CD4-positive, alpha-beta T cell treated with Interferon gamma for 1 hour (primary cell): Measurements from ENCODE around the gene SUMO2.
"Not testable (repeated sequence)": the region's sequence is repeated elsewhere in the genome, so short reads cannot be mapped to it uniquely, and the experiment has no call there.

ENCODE experiments used
- DNase-seq: peaks from one replicate; pipeline ENCODE4 v3.0.0-alpha.2; 2020

The SUMO2 gene

DNA sequence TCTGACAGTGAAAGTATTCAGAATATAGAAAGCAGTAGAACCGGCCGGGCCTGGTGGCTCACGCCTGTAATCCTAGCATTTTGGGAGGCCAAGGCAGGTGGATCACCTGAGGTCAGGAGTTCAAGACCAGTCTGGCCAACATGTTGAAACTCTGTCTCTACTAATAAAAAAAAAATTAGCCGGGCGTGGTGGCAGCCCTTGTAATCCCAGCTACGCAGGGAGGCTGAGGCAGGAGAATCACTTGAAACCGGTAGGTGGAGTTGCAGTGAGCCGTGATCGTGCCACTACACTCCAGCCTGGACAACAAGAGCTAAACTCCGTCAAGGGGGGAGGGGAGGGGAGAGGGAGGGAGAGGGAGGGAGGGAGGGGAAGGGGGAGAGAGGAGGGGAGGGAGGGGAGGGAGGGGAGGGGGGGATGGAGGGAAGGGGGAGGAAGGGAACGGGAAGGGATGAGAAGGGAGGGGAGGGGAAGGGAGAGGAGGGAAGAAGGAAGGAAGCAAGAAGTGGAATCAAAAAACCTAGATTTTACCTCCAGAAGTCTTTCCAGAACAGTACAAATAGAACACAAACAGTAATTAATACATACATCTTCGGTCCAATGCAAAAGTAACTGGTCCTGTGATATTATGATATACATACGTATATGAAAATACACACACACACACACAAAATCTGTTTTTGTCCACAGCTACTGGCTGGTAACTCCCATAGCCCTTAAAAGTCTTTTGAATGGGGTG lies 40.4 kb downstream of the SUMO2 start:
- no peak for DNase-seq

DNA sequence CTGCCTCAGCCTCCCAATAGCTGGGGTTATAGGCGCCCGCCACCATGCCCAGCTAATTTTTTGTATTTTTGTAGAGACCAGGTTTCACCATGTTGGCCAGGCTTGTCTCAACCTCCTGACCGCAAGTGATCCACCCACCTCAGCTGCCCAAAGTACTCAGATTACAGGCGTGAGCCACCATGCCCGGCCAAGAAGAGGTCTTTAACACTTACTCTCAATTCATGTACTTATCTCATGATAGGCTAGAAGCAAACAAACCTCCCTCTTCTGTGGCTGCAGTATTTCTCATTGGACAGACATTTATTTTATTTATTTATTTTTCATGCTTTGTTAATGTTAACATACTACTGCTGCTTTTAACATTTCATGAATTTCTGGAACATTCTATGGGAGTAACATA lies 44.2 kb downstream of the SUMO2 start:
- no peak for DNase-seq

DNA sequence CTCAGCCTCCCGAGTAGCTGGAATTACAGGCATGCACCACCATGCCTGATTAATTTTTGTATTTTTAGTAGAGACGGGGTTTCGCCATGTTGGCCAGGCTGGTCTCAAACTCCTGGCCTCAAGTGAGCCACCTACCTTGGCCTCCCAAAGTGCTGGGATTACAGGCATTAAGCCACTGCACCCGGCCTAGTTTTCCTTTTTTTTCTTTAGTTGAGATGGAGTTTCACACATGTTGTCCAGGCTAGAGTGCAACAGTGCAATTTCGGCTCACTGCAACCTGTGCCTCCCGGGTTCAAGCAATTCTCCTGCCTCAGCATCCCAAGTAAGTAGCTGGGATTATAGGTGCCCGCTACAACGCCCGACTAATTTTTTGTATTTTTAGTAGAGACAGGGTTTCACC lies 45.0 kb downstream of the SUMO2 start:
- DNase-seq, result not testable (repeated sequence)

DNA sequence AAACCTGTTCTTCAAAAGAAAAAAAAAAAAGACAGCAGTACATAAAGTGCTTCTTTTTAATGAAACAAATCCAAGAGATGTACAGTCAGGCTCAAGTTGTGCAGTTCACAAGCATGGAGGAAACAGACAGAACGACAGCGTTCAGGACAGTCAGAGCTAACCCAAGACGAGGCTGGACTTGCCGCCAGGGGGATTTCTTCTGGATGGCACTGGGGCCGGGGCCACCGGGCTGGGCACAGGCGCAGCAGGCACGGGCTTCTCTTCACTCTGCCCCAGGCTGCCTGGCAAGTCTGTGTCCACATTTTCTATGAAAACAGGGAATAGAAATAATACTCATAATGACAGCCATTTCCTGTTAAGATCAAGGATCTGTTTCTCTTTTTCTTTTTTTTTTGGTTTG lies 46.8 kb downstream of the SUMO2 start:
- no peak for DNase-seq

DNA sequence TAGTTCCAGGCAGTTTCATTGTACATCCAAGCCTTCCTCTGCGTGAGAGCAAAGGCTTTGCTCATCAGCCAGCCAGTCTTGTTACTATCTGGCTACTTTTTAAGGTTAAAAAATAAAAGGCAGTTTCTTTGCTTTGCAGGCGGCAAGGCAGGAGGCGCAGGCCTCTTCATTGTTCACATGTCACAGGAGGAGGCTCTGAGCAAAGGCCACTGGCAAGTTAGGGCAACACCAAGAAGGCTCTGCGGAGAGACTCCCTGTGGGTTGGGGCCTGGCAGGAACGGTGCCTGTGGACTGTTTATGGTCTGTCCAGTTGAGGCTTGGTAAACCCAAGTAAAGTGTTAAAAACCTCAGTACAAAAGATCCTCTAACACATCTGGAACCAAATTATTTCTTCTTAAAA lies 47.3 kb downstream of the SUMO2 start:
- DNase-seq, result no peak

DNA sequence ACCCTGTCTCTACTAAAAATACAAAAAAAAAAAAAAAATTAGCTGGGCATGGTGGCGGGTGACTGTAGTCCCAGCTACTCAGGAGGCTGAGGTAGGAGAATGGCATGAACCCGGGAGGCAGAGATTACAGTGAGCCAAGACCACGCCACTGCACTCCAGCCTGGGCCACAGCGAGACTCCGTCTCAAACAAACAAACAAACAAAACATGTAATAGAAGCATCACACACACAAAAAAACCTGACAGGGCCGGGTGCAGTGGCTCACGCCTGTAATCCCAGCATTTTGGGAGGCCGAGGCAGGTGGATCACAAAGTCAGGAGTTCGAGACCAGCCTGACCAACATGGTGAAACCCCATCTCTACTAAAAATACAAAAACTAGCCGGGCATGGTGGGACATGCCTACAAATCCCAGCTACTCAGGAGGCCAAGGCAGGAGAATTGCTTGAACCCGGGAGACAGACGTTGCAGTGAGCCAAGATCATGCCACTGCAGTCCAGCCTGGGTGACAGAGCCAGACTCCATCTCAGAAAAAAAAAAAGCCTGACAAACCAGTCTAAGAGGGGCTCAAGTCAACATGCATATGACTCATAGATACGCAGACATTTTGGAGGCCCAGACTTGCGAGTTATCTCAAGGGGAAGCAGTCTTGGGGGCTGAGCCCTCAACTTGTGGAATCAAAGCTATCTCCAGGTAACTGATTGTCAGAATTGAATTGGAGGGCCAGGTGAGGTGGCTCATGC lies 49.0 kb downstream of the SUMO2 start:
- not testable (repeated sequence) for DNase-seq

DNA sequence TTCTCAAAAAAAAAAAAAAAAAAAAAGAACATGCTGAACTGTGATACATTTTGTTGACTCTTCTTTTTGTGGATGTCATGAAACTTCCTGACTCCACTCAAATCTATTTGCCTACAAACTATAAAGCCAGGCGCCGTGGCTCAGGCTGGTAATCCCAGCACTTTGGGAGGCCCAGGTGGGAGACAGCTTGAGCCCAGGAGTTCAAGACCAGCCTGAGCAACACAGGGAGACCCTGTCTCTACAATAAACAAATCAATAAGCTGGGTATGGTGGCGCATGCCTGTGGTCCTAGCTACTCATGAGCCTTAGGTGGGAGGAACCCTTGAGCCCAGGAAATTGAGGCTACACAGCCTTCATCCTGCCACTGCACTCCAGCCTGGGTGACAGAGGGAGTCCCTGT lies 49.8 kb downstream of the SUMO2 start:
- no peak for DNase-seq

DNA sequence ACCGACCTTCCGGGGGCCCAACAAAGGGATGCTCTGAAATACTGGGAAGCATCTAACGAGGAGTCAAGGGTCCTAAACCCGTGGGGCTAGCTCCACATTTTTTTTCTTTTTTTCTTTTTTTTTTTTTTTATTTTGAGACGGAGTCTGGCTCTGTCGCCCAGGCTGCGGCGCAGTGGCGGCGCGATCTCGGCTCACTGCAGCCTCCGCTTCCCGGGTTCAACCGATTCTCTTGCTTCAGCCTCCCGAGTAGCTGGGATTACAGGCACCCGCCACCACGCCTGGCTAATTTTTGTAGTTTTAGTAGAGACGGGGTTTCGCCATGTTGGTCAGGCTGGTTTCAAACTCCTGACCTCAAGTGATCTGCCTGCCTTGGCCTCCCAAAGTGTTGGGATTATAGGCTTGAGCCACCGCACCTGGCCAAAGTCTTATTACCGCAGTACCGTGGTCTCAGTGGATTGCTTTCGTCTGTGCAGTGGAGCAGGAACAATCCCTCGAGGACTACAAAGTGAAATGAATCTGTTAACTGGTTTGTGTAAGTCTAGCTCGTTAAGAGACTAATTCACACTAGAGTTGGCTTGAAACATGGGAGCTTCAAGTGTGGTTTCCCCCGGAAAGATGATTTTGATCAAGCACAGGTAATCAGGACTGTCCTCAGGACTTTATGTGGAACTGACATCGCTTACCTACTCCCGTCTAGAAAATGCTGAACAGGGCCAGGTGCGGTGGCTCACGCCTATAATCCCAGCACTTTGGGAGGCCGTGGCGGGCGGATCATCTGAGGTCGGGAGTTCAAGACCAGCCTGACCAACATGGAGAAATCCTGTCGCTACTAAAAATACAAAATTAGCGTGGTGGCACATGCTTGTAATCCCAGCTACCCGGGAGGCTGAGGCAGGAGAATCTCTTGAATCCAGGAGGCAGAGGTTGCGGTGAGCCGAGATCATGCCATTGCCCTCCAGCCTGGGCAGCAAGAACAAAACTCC lies 50.5 kb downstream of the SUMO2 start:
- not testable (repeated sequence) for DNase-seq

DNA sequence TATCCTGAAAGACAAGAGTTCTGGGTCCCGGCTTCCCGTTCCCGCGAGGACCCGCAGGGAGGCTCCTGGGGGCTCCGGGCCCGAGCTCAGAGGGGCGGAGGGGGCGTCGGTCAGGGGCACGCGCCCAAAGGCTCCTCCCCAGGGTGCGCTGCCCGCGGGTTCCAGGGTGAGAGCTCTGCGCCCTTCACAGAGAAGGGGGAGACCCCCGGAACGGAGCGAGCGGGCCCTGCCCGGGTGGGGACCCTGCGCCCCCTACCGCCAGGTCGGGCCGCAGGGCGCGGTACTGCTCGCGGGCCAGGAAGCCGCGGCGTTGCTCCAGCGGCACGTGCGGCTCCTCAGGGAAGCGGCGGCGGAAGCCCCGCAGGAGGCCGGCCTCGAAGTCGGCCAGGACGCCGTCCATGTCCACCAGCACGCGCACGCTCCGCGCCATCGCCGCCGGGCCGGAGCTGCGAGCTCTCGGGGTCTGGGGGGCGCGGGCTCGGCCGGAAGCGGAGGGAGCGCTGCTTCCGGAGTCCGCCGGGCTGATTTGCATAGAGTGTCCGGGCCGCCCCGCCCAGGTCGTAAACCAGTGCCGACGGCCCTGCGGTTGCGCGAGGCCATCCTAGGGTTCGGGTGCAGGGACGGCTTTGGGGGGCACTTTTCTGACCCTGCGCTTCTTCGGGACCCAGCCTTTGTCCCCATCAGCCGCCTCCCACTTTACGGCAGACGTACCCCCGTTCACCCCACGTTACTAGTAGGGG lies 51.3 kb downstream of the SUMO2 start, which contains the start of gene NT5C:
NT5C (minus strand) TSS at position 465 of the 740 bp plus-strand sequence; CDS start at position 430, 35 bp downstream.
- DNase-seq, result peak; percentile 58

DNA sequence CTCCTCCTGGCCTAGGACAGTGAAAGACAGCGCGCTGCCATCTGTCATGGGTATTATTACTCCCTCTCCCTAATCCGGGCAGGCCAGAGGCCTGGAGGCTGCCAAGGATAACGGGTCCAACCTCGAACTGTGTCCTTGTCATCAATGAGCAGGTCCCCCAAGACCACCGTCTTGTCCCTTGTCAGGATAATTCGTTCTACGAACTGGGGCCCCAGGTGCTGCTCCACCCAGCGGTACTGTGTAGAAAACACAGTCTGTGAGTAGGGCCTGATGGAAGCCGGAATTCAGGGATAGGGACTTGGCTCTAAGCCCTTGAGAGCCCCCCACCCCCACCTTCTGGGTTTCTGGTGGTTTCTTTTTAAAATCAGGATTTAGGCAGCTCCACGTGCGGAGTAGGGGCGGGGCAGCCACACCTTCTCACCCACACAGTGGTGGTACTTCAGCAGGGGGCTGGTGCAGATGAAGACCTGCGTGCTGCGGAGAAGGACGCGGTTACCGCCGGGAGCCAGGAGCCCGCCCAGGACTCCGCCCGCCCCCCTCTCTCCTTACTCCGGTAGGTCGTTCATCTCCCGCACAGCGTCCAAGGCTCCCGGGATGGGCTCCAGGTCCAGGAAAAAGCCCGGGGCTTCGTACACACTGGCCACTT lies 52.0 kb downstream of the SUMO2 start:
- DNase-seq, result peak; percentile 27

DNA sequence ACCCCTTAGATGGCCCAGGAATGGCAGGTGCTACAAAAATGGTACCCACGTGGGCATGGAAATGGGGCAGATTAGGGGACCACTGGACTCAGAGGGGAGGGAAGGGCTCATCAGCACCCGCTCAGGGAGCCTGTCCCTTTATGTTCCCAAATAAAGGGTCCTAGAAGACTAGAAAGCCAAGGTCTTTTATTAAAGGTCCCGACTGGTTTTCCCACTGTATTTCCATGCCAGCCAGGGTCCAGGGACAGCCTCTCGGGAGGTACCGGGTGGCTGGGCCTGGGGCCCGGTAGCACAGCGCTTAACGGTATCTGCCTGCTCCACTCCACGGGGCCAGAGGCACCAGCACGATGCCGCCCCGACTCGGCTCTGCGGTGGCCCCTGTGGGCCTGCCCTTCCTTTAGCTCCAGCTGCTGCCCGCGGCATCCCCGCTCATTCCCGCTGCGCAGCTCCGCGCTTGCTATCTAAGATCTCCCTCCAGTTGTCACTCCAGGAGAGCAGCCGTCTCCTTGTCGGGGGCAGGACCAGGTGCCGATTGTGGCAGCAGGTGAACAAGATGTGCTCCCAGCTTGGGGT lies 52.6 kb downstream of the SUMO2 start:
- DNase-seq, result no peak

DNA sequence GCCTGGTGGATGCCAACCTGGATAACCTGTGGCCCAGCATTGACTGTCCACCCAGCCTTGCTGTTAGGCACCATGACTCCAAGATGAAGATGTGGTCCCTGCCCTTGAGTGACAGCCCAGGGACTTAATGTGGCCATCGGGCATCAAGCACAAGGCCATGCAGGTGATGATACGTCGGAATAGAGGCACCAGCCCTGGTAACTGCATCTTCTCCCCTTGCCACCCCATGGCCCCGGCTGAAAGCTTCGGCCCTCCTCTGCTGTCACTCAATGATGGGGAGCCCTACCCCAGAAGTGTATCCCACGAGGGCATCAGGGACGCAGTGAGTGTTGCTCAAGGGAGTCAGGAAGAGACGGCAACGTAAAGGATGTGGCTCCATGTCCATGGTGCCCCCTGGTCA lies 53.2 kb downstream of the SUMO2 start:
- no peak for DNase-seq

DNA sequence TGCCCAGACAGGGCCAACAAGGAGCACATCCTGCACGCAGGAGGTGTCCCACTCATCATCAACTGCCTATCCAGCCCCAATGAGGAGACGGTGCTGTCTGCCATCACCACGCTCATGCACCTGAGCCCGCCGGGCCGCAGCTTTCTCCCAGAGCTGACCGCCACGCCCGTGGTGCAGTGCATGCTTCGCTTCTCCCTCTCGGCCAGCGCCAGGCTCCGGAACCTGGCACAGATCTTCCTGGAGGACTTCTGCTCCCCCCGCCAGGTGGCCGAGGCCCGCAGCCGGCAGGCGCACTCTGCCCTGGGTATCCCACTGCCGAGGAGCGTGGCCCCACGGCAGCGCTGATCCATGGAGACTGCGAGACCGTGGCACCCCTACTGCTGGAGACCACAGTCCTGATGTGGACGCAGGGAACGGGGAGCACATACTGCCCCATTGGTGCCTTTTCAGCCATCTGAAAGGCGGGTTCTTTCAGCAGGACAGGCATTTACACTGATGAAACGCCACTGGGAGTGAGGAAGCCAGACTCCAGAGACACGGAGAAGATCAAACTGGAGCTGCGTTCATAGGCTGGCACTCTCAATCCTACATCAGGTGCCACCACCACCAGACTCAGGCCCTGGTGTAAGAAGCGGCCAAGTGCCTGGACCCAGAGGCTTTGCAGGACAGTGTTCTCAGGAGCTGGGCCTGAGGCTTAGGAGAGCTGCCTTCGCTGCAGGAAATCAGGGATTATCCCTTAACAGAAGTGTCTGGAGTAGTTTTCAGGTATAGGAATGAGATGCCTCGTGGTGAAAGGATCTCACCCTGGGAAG lies 53.9 kb downstream of the SUMO2 start:
- no peak for DNase-seq

DNA sequence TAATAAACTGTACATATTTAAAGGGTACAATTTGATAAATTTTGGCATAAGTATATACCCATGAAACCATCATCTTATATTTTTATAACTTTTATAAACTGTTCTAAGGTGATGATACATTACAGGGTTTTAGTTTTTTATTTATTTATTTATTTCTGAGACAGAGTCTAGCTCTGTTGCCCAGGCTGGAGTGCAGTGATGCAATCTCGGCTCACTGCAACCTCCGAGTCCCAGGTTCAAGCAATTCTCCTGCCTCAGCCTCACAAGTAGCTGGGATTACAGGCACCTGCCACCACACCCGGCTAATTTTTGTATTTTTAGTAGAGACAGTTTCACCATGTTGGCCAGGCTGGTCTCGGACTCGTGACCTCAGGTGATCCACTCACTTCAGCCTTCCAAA lies 54.8 kb downstream of the SUMO2 start:
- not testable (repeated sequence) for DNase-seq

DNA sequence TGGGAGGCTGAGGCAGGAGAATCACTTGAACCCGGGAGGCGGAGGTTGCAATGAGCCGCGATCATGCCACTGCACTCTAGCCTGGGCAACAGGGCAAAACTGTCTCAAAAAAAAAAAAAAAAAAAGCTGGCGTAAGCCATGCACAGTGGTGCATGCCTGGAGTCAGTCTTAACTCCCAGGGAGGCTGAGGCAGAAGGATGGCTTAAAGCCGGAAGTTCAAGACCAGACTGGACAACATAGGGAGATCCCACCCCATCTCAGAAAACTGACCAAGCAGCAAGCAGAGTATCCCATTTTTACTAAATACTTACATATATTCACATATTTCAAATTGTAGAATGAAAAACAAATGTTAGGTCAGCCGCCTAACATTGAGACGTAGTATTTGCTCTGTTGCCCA lies 55.8 kb downstream of the SUMO2 start:
- DNase-seq, result no peak

DNA sequence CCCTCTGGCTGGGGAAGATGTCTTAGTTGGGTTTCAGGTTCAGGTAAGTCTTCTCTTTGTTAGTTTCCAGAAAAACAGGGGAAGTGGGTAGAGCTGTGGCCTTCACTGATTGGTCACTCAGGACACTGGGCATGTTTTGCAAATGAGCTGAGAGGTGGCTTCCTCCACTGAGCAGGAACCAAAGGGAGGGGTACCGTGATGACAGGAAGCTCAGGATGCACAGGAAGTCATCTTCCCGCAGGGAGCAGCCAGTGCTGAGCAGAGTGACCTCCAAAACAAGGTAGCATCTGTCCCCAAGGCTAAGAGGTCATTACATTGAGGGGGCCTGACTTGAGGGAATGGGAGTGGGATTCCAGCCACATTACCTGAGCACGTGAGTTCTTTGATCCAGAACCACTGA lies 56.8 kb downstream of the SUMO2 start:
- no peak for DNase-seq

DNA sequence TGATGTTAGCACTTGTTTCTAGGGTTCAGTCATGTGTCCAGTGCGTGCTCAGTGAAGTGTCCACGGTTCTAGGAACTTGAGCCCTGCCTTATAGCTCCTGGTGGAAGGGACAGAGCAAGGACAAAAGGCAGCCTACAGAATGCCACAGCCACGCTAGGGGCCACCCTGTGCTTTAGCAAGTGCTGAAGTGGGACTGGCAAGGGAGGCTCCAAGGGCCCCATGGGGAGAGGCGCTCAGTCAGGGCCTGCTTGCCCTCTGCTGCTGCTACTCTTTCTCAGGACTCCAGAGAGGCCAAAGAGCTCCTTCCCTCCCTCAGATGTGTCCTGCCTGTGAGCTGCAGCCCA lies 58.0 kb downstream of the SUMO2 start:
- DNase-seq, result no peak

DNA sequence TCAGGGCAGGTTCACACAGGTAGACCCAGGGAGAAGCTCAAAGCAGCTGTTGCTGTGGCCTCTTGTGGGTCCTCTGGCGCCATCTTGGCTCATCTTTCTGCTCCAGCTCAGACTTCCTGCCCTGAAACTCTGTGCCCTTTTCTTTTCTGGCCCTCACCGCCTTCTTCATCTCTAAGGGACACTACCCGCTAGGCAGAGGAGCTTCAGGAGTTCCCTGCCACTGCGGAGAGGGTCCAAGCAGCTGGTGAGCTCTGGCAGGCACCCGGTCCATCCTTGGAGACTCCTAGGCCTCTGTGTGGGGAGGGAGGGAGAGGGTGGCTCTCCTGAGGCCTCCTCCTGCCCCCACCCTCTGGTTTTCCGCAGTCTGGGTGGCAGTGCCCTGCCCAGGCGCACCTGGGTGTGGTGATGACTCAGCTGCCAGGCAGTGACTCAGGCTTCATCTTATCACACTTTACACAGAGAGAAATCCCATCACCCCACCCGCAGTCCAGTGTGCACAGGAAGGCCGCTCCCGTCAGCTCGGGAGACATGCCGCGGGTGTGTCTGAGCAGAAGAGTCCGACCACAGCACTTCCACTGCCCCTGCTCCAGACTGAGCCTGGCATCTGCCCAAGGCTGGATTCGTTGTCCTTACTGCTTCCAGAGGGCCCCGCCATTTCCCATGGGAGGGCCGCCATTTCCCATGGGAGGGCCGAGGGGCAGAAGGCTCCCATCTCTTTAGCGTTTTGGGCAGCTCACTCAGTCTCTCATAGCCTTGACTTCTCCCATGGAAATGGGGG lies 58.5 kb downstream of the SUMO2 start:
- peak; percentile 45 for DNase-seq

DNA sequence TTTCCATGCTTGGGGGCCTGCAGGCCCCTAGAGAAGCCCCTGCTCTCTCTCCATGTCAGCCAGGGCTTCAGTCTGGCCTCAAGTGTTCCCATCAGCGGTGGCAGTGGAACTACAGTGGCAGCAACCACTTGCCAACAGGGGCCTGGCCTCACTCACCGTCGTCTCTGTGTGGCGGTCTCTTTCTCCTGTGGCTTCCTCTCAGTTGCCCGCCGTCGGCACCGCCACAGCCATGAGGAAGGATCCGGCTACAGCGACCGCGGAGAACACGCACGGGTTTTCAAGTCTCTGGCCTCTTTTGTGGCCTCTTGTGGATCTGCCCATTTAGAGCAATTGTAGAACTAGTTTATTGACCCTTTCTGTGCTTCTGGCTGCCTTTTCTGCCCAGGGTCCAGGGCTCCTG lies 64.5 kb downstream of the SUMO2 start:
- DNase-seq, result no peak

DNA sequence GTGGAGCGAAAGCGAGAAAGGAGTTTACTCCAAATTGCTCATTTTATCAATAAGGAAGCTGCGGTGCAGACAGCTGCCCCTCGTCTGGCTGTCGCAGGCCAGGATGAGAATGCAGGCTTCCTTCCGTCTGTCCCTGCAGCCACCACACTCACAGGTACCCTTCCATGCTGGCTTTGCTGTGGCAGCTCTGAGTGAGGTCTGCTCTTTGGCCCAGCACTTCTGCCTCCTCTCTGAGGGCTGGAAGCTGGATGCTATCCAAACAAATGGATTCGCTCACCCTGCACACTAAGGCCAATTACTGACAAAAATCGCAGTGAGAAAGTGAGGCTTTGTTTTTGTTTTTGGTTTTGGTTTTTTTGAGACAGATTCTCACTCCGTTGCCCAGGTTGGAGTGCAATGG lies 66.0 kb downstream of the SUMO2 start:
- DNase-seq, result no peak
